ENCODE measurements around the gene RGS12.

DNA sequence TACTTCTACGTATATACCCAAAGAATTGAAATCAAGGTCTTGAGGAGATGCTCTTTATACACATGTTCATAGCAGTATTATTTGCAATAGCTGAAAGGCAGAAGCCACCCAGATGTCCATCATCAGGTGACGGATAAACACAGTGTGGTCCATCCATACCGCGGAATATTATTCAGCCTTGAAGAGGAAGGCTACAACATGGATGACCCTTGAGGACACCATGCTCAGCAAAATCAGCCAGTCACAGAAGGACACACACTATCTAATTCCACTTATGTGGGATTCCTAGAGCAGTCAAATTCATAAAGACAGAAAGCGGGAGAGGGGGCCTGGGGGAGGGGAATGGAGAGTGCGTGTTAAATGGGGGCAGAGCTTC, 44.5 kb downstream of the RGS12 start:
- TF ChIP-seq CTCF (conservative IDR thresholded peaks at IDR 0.05) (no peak), EZH2 (IDR thresholded peaks at IDR 0.05; ENCODE audit: low read depth) (no peak)

Data from PC-9 (cell line).